Esophagus muscularis mucosa (tissue), 4 donors: Measurements from ENCODE around the gene HSPG2. TPM values are rescaled to one million over a fixed set of nuclear protein-coding genes. Genes with fewer than 3 reads are reported as not detected.
A peak's percentile ranks its signal among the peaks of the same experiment; 100 is the strongest.

Experiments used
- DNase-seq: peaks from one replicate; pipeline ENCODE4 v3.0.0-alpha.2; 2017; ENCODE audit errors: extremely low spot score
- H3K27ac ChIP-seq, 4 donors: fragments of 200-600 bp; sonication (generic); replicated peaks in 1 of 4; 1 replicate in 3 of 4; 2 replicates in 1 of 4; pipeline ENCODE4 v1.5.1; 2016 to 2019; ENCODE audit warnings: mild to moderate bottlenecking in 1 of 4
- H3K27me3 ChIP-seq, 4 donors: fragments of 200-600 bp; sonication (generic); one replicate each; pipeline versions ENCODE4 v1.5.1 to v1.6.0; 2016 to 2019
- H3K36me3 ChIP-seq, 4 donors: fragments of 200-600 bp; sonication (generic); one replicate each; pipeline ENCODE4 v1.5.1; 2016 to 2019
- H3K4me1 ChIP-seq, 4 donors: fragments of 200-600 bp; sonication (generic); one replicate each; pipeline ENCODE4 v1.5.1; 2016 to 2019
- H3K4me3 ChIP-seq, 4 donors: fragments of 200-600 bp; sonication (generic); 1 replicate in 2 of 4; 2 replicates in 2 of 4; pipeline ENCODE4 v1.5.1; 2016 to 2019; ENCODE audit warnings: mild to moderate bottlenecking in 4 of 4, moderate library complexity in 1 of 4
- H3K9me3 ChIP-seq, 4 donors: fragments of 200-600 bp; sonication (generic); 1 replicate in 3 of 4; 2 replicates in 1 of 4; pipeline ENCODE4 v1.5.1; 2016 to 2019
- CTCF ChIP-seq, 3 experiments: fragments of 200-600 bp in 2 of 3; fragments of 450-650 bp in 1 of 3; sonication (generic) in 2 of 3; IDR thresholded peaks; one replicate each; pipeline ENCODE4 v1.5.1; 2017 to 2019; ENCODE audit warnings: antibody characterized with exemption in 3 of 3, mild to moderate bottlenecking in 2 of 3, moderate library complexity in 1 of 3
- EP300 ChIP-seq: sonication (generic); formaldehyde crosslinking; IDR thresholded peaks from one replicate; pipeline ENCODE4 v1.6.1; 2017; ENCODE audit warnings: antibody characterized with exemption
- POLR2A ChIP-seq: fragments of 450-650 bp; IDR thresholded peaks from one replicate; pipeline ENCODE4 v1.6.1; 2017; ENCODE audit warnings: antibody characterized with exemption, moderate library complexity, mild to moderate bottlenecking, low read depth
- POLR2AphosphoS5 ChIP-seq, 2 donors: sonication (generic); formaldehyde crosslinking; IDR thresholded peaks; one replicate each; pipeline ENCODE4 v1.6.1; 2017; ENCODE audit warnings: antibody characterized with exemption in 2 of 2
- WGBS: methylation state at CpG from one replicate; pipeline ENCODE4 v1.1.5; 2018; 5-methylcytosine and 5-hydroxymethylcytosine counted together
- intact Hi-C: fragments of 100-400 bp; cut with DNase I; formaldehyde crosslinking; loops from one replicate; pipeline ENCODE4 v1.15.1; 2023
- total RNA-seq, 4 donors: library from RNA; depleted of rRNA; stranded (reverse); fragments of >200 nt; gene quantifications; one replicate each; pipeline versions ENCODE4 v1.1.0 to v1.2.1, GENCODE V29; 2016

Gene HSPG2
- total RNA-seq, 4 donors from 2014 or later = 414 to 1,199 (median 595) TPM

DNA sequence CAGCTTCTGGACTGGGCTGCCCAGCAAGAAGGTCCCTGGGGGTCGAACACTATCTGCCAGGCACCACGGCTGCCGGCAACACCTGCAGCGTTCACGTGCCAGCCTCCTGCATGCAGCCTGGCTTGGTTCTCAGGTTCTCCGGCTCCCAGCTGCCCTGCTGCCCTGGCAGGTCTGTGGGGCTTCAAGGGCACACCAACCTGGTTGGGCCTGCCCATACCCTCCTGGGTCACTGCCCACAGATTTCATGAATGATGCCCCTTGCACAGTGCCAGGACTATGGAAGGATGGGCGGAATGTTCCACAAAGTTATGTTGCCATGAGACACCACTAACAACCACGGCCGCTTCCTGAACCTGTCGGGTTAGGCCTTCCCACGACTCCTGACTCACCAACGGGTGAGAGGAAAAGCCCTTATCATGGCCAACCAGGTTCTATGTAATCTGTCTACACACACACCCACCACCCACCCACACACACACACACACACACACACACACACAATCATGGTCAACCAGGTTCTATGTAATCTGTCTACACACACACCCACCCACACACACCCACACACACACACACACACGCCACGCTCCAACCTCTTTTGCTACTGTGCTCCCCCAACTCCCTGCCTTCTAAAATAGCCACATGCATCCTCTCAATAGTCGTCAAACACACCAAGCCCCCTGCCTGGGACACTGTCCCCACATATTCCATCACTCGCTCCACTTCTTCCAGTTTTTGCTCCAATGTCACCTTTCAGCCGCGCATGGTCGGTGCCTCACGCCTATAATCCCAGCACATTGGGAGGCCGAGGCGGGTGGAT, 32.2 kb downstream of the HSPG2 start:
- TF ChIP-seq CTCF (IDR thresholded peaks at IDR 0.05) (no peak), POLR2A (no peak), EP300 (peak; percentile 65), POLR2AphosphoS5 (IDR thresholded peaks at IDR 0.05) (peak; percentile 60 to 81)
- peaks cover 100% of the 10 kb centered on the region in 4 donors for H3K4me1 ChIP-seq
- intact Hi-C loops = loop anchor here (5.0 kb wide), 1 partner anchor 32 kb away; the partner anchor contains the start of gene HSPG2
- no peaks in the 10 kb centered on the region for H3K9me3 ChIP-seq
- H3K4me3 ChIP-seq = peak overlapping the region in 1 of 4 donors; percentile 12
- 69% methylated on average over 18 of the region's 22 CpGs for WGBS
- H3K27ac ChIP-seq = peak overlapping the region; percentile 93 to 99 (median 98)
- no peak for DNase-seq
- no peaks in the 10 kb centered on the region for H3K27me3 ChIP-seq
- peaks cover 0 to 25% (median 1%) of the 10 kb centered on the region in 4 donors for H3K36me3 ChIP-seq

GRCh38 chr1:21904454-21904703, 32.7 kb downstream of the HSPG2 start:
- WGBS = 39% methylated on average over 3 of the region's 6 CpGs
- TF ChIP-seq CTCF (IDR thresholded peaks at IDR 0.05) (no peak), EP300 (no peak), POLR2A (no peak), POLR2AphosphoS5 (IDR thresholded peaks at IDR 0.05) (no peak)
- Histone ChIP-seq H3K27ac (peak overlapping the region; percentile 93 to 99 (median 98)), H3K4me3 (peak overlapping the region in 1 of 4 donors; percentile 12), H3K27me3 (no peaks in the 10 kb centered on the region), H3K4me1 (peaks cover 100% of the 10 kb centered on the region in 4 donors), H3K36me3 (peaks cover 0 to 25% (median 2%) of the 10 kb centered on the region in 4 donors), H3K9me3 (no peaks in the 10 kb centered on the region)
- no peak for DNase-seq
- intact Hi-C loops = loop anchor here (5.0 kb wide), 1 partner anchor 33 kb away; the partner anchor contains the start of gene HSPG2

DNA sequence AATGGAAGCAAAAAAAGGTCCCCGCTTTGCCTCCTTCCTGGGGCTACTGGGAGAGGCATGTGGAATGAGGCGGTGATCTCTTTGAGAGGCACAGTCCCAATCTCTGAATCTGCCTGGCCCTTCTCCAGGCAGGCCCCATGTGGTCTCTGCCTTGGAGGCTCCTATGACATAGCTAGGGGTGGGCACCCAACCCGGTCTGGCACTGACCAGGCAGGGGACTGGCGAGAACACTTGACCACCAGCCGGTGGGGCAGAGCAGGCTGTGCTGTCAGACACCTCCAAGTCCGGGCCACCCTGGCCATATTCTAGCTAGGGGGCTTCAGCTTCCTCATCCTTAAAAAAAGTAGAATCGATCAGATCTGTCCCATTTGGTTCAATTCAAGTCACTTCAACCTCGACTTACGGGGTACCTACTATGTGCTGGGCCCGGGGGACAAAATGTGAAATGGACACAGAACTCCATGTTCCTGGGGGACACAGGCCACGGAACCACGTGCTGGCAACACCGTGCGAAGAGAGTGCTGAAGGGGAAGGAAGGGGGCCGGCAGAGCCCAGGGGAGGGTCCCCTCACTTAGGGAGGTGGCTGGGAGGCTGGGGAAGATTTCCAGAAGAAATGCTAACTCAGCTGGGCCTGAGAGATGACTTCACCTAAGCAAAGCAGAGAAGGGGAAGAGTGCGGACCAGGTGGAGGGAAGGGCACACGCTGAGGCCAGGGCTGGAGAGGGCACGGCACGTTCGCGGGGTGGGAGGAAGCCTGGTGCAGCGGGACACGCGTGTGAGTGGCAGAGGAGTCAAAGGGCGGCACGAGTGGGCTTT, 33.3 kb downstream of the HSPG2 start:
- 72% methylated on average over 26 of the region's 26 CpGs for WGBS
- Histone ChIP-seq H3K4me3 (peak overlapping the region in 1 of 4 donors; percentile 12), H3K36me3 (peaks cover 0 to 25% (median 2%) of the 10 kb centered on the region in 4 donors), H3K27me3 (no peaks in the 10 kb centered on the region), H3K9me3 (no peaks in the 10 kb centered on the region), H3K4me1 (peaks cover 100% of the 10 kb centered on the region in 4 donors), H3K27ac (peak overlapping the region; percentile 93 to 99 (median 98))
- TF ChIP-seq EP300 (no peak), CTCF (IDR thresholded peaks at IDR 0.05) (no peak), POLR2AphosphoS5 (IDR thresholded peaks at IDR 0.05) (no peak), POLR2A (no peak)
- intact Hi-C loops = loop anchor here (5.0 kb wide), 1 partner anchor 33 kb away; the partner anchor contains the start of gene HSPG2
- no peak for DNase-seq

- Histone ChIP-seq H3K27me3 (no peaks in the 10 kb centered on the region), H3K36me3 (peaks cover 0 to 26% (median 5%) of the 10 kb centered on the region in 4 donors), H3K27ac (peak overlapping the region; percentile 93 to 99 (median 98)), H3K4me1 (peaks cover 100% of the 10 kb centered on the region in 4 donors), H3K4me3 (no peak overlapping the region), H3K9me3 (no peaks in the 10 kb centered on the region)
- DNase-seq = no peak
- intact Hi-C loops = loop anchor here (5.0 kb wide), 1 partner anchor 35 kb away; the partner anchor contains the start of gene HSPG2
- WGBS = 45% methylated on average over 10 of the region's 20 CpGs
- TF ChIP-seq POLR2AphosphoS5 (IDR thresholded peaks at IDR 0.05) (no peak), POLR2A (no peak), CTCF (IDR thresholded peaks at IDR 0.05) (no peak), EP300 (no peak)
These were observed 34.8 kb downstream of the HSPG2 start for GRCh38 chr1:21902026-21903012.
